ENCODE results near the gene KIRREL3.
"Not testable (repeated sequence)": the region's sequence is repeated elsewhere in the genome, so short reads cannot be mapped to it uniquely, and the experiment has no call there.

GRCh38 chr11:126382641-126383040 is 617.9 kb downstream of the KIRREL3 start:
- TF ChIP-seq EZH2 (IDR thresholded peaks at IDR 0.05); POLR2AphosphoS5 (IDR thresholded peaks at IDR 0.05; ENCODE audit: borderline replicate concordance, low read depth, low read length): not testable (repeated sequence)

All from SK-N-MC (cell line).